Gastrocnemius medialis (tissue), 4 donors: ENCODE results near the gene MRPL41. TPM values are rescaled to one million over a fixed set of nuclear protein-coding genes. Genes with fewer than 3 reads are reported as not detected.

ENCODE experiments used
- ATAC-seq, 2 donors: fragments of 150-250 bp; one replicate each; pipeline ENCODE4 v1.9.1; 2016
- DNase-seq, 2 donors: peaks; one replicate each; pipeline ENCODE4 v3.0.0-alpha.2; 2019
- H3K27ac ChIP-seq, 4 donors: fragments of 200-600 bp; sonication (generic); 1 replicate in 1 of 4; 2 replicates in 3 of 4; pipeline ENCODE4 v1.5.1; 2016 to 2018; ENCODE audit warnings: mild to moderate bottlenecking in 2 of 4, moderate library complexity in 1 of 4
- H3K27me3 ChIP-seq, 3 donors: fragments of 200-600 bp; sonication (generic) in 2 of 3; 1 replicate in 1 of 3; 2 replicates in 2 of 3; pipeline versions ENCODE4 v1.5.1 to v1.6.0; 2016 to 2019; ENCODE audit warnings: mild to moderate bottlenecking in 1 of 3, moderate library complexity in 1 of 3
- H3K36me3 ChIP-seq, 2 donors: fragments of 200-600 bp; sonication (generic) in 1 of 2; one replicate each; pipeline ENCODE4 v1.5.1; 2017 to 2018
- H3K4me1 ChIP-seq, 2 donors: fragments of 200-600 bp; sonication (generic) in 1 of 2; one replicate each; pipeline ENCODE4 v1.5.1; 2016 to 2017; ENCODE audit warnings: mild to moderate bottlenecking in 2 of 2
- H3K4me3 ChIP-seq, 4 donors: fragments of 200-600 bp; sonication (generic) in 3 of 4; 1 replicate in 1 of 4; 2 replicates in 3 of 4; pipeline ENCODE4 v1.5.1; 2016 to 2019; ENCODE audit warnings: mild to moderate bottlenecking in 2 of 4
- H3K9me3 ChIP-seq, 3 donors: fragments of 200-600 bp; sonication (generic) in 2 of 3; 1 replicate in 1 of 3; 2 replicates in 2 of 3; pipeline ENCODE4 v1.5.1; 2016 to 2019
- CTCF ChIP-seq, 5 experiments: fragments of 450-650 bp in 3 of 5; fragments of 200-600 bp in 2 of 5; sonication (generic) in 2 of 5; IDR thresholded peaks in 4 of 5; conservative IDR thresholded peaks in 1 of 5; 1 replicate in 4 of 5; 2 replicates in 1 of 5; pipeline ENCODE4 v1.5.1; 2016 to 2019; ENCODE audit warnings: antibody characterized with exemption in 5 of 5, mild to moderate bottlenecking in 3 of 5, moderate library complexity in 3 of 5
- POLR2A ChIP-seq, 2 donors: fragments of 450-650 bp; IDR thresholded peaks; one replicate each; pipeline ENCODE4 v1.6.1; 2017; ENCODE audit warnings: antibody characterized with exemption in 2 of 2, mild to moderate bottlenecking in 2 of 2, moderate library complexity in 2 of 2
- in situ Hi-C, 4 donors: fragments of 200-750 bp; cut with MboI; loops; one replicate each; pipeline versions ENCODE4 v1.15.0 to v1.8.0; 2017; ENCODE audit warnings: low sequenced_read_pairs in 4 of 4
- intact Hi-C: fragments of 100-400 bp; cut with DNase I; formaldehyde crosslinking; loops from one replicate; pipeline ENCODE4 v1.15.1; 2023; ENCODE audit warnings: low total_unique reads
- total RNA-seq, 4 donors: library from RNA; depleted of rRNA; stranded (reverse); fragments of >200 nt; gene quantifications; one replicate each; pipeline versions ENCODE4 v1.1.0 to v1.2.3, GENCODE V29; 2016

The MRPL41 gene
- total RNA-seq, 4 donors from 2014 or later: 107 to 137 (median 126) TPM

DNA sequence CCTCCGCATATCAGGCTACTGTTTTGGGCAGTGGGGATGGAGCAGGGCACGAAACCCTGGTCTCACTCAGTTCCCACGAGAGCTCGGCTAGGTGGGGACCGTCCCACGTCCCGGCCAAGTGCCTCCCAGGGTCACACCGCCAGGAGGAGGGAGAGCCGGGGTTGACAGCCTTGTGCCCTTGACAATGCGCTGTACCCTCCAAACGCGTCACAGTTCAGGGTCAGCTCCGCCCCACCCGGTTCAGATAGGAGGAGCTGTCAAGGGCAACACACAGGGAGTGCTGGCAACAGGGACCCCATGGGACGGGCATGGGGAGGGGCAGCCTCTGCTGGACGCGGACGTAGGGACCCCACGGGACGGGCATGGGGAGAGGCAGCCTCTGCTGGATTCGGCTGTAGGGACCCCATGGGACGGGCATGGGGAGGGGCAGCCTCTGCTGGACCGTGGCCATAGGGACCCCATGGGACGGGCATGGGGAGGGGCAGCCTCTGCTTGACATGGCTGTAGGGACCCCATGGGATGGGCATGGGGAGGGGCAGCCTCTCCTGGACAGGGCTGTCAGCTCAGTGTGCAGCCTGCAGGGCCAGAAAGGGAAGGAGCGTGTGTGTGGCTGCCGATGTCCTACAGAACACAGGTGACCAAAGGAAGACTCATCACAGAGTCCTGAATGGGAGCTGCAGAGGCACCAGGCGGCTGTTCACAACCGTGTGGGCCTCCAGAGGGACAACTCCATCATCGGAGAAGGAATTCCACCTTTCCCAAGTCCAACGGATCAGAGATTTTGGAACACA, 30.9 kb upstream of the MRPL41 start:
- Histone ChIP-seq H3K36me3 (peaks cover 0 to 5% of the 10 kb centered on the region in 2 donors), H3K27me3 (no peaks in the 10 kb centered on the region), H3K4me3 (no peak overlapping the region), H3K9me3 (no peaks in the 10 kb centered on the region), H3K4me1 (peaks cover 0 to 3% of the 10 kb centered on the region in 2 donors), H3K27ac (no peak overlapping the region)
- intact Hi-C loops: no loop called here
- DNase-seq: no peak
- in situ Hi-C loops: no loop called here
- TF ChIP-seq POLR2A (IDR thresholded peaks at IDR 0.05) (no peak), CTCF (IDR thresholded peaks at IDR 0.05 in 4 of 5, conservative IDR thresholded peaks at IDR 0.05 in 1 of 5) (no peak)
- no peak for ATAC-seq

- intact Hi-C loops (no loop called here), in situ Hi-C loops (no loop called here)
- TF ChIP-seq POLR2A (IDR thresholded peaks at IDR 0.05): no peak
- no peak for TF ChIP-seq CTCF (IDR thresholded peaks at IDR 0.05 in 4 of 5, conservative IDR thresholded peaks at IDR 0.05 in 1 of 5)
- Histone ChIP-seq H3K36me3 (peaks cover 0 to 5% of the 10 kb centered on the region in 2 donors), H3K4me1 (peaks cover 0 to 3% of the 10 kb centered on the region in 2 donors), H3K27ac (no peak overlapping the region), H3K9me3 (no peaks in the 10 kb centered on the region), H3K4me3 (no peak overlapping the region), H3K27me3 (no peaks in the 10 kb centered on the region)
- ATAC-seq (no peak), DNase-seq (no peak)
Observed at GRCh38 chr9:137521405-137521985, 30.2 kb upstream of the MRPL41 start.

GRCh38 chr9:137522746-137523455, 28.8 kb upstream of the MRPL41 start:
- no peaks in the 10 kb centered on the region for H3K27me3 ChIP-seq
- H3K4me1 ChIP-seq: peaks cover 0 to 3% of the 10 kb centered on the region in 2 donors
- H3K9me3 ChIP-seq: no peaks in the 10 kb centered on the region
- ATAC-seq (no peak), DNase-seq (no peak)
- in situ Hi-C loops: no loop called here
- TF ChIP-seq CTCF (IDR thresholded peaks at IDR 0.05 in 4 of 5, conservative IDR thresholded peaks at IDR 0.05 in 1 of 5): no peak
- no peak for TF ChIP-seq POLR2A (IDR thresholded peaks at IDR 0.05)
- H3K4me3 ChIP-seq: no peak overlapping the region
- H3K27ac ChIP-seq: no peak overlapping the region
- peaks cover 0 to 5% of the 10 kb centered on the region in 2 donors for H3K36me3 ChIP-seq
- intact Hi-C loops: no loop called here

- DNase-seq (no peak), ATAC-seq (no peak)
- Histone ChIP-seq H3K4me1 (peaks cover 0 to 3% of the 10 kb centered on the region in 2 donors), H3K36me3 (peaks cover 0 to 3% of the 10 kb centered on the region in 2 donors), H3K9me3 (no peaks in the 10 kb centered on the region), H3K4me3 (no peak overlapping the region), H3K27me3 (no peaks in the 10 kb centered on the region), H3K27ac (no peak overlapping the region)
- TF ChIP-seq CTCF (IDR thresholded peaks at IDR 0.05 in 4 of 5, conservative IDR thresholded peaks at IDR 0.05 in 1 of 5) (no peak), POLR2A (IDR thresholded peaks at IDR 0.05) (no peak)
- in situ Hi-C loops: no loop called here
- intact Hi-C loops: no loop called here
Observed at GRCh38 chr9:137524161-137524980, 27.3 kb upstream of the MRPL41 start.
